Measurements from ENCODE around the gene PDE4B. TPM values are rescaled to one million over a fixed set of nuclear protein-coding genes. Genes with fewer than 3 reads are reported as not detected.

PDE4B gene
- total RNA-seq, 4 donors from 2014 or later: 5.5 to 13.6 (median 9.3) TPM

DNA sequence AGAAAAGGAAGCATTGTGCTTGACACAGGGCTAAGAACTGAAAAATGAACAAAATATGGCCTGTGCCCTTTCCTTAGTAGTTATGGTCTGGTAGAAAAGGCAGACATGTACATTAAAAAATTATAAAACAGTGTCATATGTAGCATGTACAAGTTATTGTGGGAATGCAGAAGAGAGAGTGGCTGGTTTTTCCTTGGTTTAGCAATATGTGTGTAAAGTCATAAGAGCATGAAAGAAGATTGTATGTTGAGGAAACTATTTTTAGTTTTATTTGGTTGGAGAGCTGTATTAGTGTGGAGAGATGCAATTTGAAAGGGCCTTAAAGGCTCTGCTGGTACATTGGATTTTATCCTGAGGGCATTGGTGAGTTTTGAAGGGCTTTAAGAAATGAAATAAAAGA, 145.8 kb downstream of the PDE4B start:
- H3K4me3 ChIP-seq (ENCODE audit: low read depth, poor library complexity, severe bottlenecking): no peak overlapping the region
- intact Hi-C loops (cut with DNase I; ENCODE audit: low total_unique reads): no loop called here
- no peak for DNase-seq (ENCODE audit: low spot score in 2 of 2)
- no peak for TF ChIP-seq CTCF (IDR thresholded peaks at IDR 0.05)
- TF ChIP-seq POLR2A (IDR thresholded peaks at IDR 0.05): no peak

GRCh38 chr1:65939191-65939590, 146.5 kb downstream of the PDE4B start:
- no peak overlapping the region for H3K4me3 ChIP-seq (ENCODE audit: low read depth, poor library complexity, severe bottlenecking)
- DNase-seq (ENCODE audit: low spot score in 2 of 2): no peak
- TF ChIP-seq CTCF (IDR thresholded peaks at IDR 0.05): no peak
- TF ChIP-seq POLR2A (IDR thresholded peaks at IDR 0.05): no peak
- intact Hi-C loops (cut with DNase I; ENCODE audit: low total_unique reads): no loop called here

GRCh38 chr1:65939636-65940035, 146.9 kb downstream of the PDE4B start:
- intact Hi-C loops (cut with DNase I; ENCODE audit: low total_unique reads): no loop called here
- H3K4me3 ChIP-seq (ENCODE audit: low read depth, poor library complexity, severe bottlenecking): no peak overlapping the region
- 63 to 67% methylated on average over 2 of the region's 2 CpGs for WGBS, 2 donors
- TF ChIP-seq POLR2A (IDR thresholded peaks at IDR 0.05): no peak
- TF ChIP-seq CTCF (IDR thresholded peaks at IDR 0.05): no peak
- DNase-seq (ENCODE audit: low spot score in 2 of 2): no peak

DNA sequence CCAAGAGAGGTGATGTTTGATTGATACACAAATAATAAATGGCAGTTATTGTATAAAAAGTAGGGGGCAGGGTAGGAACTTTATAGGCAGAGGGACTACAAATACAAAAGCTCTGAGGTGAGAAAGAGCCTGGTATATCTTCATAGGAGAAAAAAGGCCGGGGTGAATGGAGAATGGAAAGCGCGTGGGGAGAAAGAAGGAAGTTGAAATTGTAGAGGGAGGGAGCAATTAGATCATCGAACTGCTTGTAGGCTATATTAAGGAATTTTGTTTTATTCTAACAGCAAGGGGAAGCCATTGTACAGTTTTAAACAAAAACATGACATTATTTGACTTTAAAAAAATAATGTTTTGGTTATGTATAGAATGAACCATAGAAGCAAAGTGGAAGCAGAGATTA, 147.4 kb downstream of the PDE4B start:
- no peak for DNase-seq (ENCODE audit: low spot score in 2 of 2)
- TF ChIP-seq CTCF (IDR thresholded peaks at IDR 0.05) (no peak), POLR2A (IDR thresholded peaks at IDR 0.05) (no peak)
- no peak overlapping the region for H3K4me3 ChIP-seq (ENCODE audit: low read depth, poor library complexity, severe bottlenecking)
- WGBS, 2 donors: 77 to 80% methylated on average over 4 of the region's 4 CpGs
- intact Hi-C loops (cut with DNase I; ENCODE audit: low total_unique reads): no loop called here

GRCh38 chr1:65942476-65942875, 149.8 kb downstream of the PDE4B start:
- TF ChIP-seq POLR2A (IDR thresholded peaks at IDR 0.05): no peak
- no peak for TF ChIP-seq CTCF (IDR thresholded peaks at IDR 0.05)
- intact Hi-C loops (cut with DNase I; ENCODE audit: low total_unique reads): no loop called here
- DNase-seq (ENCODE audit: low spot score in 2 of 2): no peak
- WGBS, 2 donors: 0 to 23% methylated on average over 1 of the region's 1 CpG
- H3K4me3 ChIP-seq (ENCODE audit: low read depth, poor library complexity, severe bottlenecking): no peak overlapping the region

GRCh38 chr1:65946376-65946775, 153.7 kb downstream of the PDE4B start:
- TF ChIP-seq POLR2A (IDR thresholded peaks at IDR 0.05) (no peak), CTCF (IDR thresholded peaks at IDR 0.05) (no peak)
- DNase-seq (ENCODE audit: low spot score in 2 of 2): no peak
- WGBS, 2 donors: 60 to 75% methylated on average over 1 of the region's 1 CpG
- H3K4me3 ChIP-seq (ENCODE audit: low read depth, poor library complexity, severe bottlenecking): no peak overlapping the region
- intact Hi-C loops (cut with DNase I; ENCODE audit: low total_unique reads): no loop called here

All from lower leg skin (tissue), 4 donors.